ENCODE data around the gene SHF.

The SHF gene

DNA sequence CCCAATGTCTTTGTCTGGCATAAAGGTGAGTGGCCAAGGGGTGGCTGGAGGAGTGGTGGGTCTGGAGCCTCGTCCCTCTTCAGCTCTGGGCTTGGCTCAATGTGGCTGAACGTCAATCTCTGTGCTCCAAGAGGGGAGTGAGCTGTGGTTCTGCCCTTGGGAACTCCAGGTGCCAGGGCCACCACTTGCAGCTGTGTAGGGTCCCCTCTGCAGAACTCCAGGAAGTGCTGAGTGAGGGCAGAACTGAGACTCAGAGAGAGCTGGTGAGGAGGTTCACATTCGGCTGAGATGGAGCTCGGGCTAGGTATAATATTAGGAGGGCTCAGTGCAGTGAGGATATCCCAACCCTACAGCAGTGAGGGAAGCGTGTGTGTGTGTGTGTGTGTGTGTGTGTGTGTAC lies 46.4 kb downstream of the SHF start:
- H3K4me2 ChIP-seq (ENCODE audit: insufficient read depth, low read length): no peak overlapping the region
- no peak overlapping the region for H3K27ac ChIP-seq (ENCODE audit: low read length)
- no peaks in the 10 kb centered on the region for H3K27me3 ChIP-seq (ENCODE audit: insufficient read depth, low read length, poor library complexity)
- no peak overlapping the region for H3K9ac ChIP-seq (ENCODE audit: low read depth, low read length)
- ATAC-seq (ENCODE audit: insufficient read depth, low read depth) (peak; percentile 61; the same call in 2 of the 3 replicates), DNase-seq (no peak)
- no peaks in the 10 kb centered on the region for H3K79me2 ChIP-seq (ENCODE audit: insufficient read depth, low read length)
- no peaks in the 10 kb centered on the region for H3K36me3 ChIP-seq (ENCODE audit: insufficient read depth, low read length)
- no peaks in the 10 kb centered on the region for H3K4me1 ChIP-seq (ENCODE audit: insufficient read depth, low read length)
- no peaks in the 10 kb centered on the region for H3K9me3 ChIP-seq (ENCODE audit: insufficient read depth, low read length, severe bottlenecking)
- TF ChIP-seq, protein P1, sequence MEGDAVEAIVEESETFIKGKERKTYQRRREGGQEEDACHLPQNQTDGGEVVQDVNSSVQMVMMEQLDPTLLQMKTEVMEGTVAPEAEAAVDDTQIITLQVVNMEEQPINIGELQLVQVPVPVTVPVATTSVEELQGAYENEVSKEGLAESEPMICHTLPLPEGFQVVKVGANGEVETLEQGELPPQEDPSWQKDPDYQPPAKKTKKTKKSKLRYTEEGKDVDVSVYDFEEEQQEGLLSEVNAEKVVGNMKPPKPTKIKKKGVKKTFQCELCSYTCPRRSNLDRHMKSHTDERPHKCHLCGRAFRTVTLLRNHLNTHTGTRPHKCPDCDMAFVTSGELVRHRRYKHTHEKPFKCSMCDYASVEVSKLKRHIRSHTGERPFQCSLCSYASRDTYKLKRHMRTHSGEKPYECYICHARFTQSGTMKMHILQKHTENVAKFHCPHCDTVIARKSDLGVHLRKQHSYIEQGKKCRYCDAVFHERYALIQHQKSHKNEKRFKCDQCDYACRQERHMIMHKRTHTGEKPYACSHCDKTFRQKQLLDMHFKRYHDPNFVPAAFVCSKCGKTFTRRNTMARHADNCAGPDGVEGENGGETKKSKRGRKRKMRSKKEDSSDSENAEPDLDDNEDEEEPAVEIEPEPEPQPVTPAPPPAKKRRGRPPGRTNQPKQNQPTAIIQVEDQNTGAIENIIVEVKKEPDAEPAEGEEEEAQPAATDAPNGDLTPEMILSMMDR (IDR thresholded peaks at IDR 0.05; ENCODE audit: borderline replicate concordance, extremely low read depth, low read length, poor library complexity, severe bottlenecking): no peak
- no peak for TF ChIP-seq EZH2 (IDR thresholded peaks at IDR 0.05; ENCODE audit: borderline replicate concordance, low read depth, low read length, severe bottlenecking)
- H3K4me3 ChIP-seq (ENCODE audit: low read depth in 1 of 2, low read length in 2 of 2): no peak overlapping the region
- no peak overlapping the region for H2AFZ ChIP-seq (ENCODE audit: low read depth, low read length)
- H4K20me1 ChIP-seq (ENCODE audit: insufficient read depth, low read length): no peaks in the 10 kb centered on the region

DNA sequence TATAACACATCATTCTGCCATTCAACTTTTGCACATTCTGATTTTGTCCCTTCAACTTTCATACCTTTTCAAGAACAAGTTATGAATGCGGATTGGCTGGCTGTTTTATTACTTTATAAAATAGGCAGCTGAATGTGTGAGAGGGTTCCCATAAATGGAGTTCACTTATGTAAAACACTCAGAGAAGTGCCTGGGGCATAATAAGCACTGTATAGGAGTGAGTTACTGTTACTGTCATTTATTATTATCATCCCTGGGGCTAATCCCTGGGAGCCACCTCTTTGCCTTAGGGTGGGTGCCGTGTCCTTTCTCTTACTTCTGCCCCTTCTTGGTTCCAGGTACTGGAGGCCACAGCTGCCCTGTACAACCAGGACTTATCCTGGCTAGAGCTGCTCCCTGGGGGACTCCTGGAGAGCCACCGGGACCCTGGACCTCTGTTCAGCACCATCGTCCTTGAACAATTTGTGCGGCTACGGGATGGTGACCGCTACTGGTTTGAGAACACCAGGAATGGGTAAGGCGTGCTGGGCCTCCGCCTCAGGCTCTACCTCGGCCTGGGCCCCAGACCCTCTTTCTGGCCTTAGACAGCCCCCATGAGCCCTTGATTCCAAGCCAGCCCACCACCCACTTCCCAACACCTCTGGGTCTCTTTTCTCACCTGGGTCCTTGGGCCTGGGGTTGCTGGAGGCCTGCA lies 47.1 kb downstream of the SHF start:
- no peak for TF ChIP-seq EZH2 (IDR thresholded peaks at IDR 0.05; ENCODE audit: borderline replicate concordance, low read depth, low read length, severe bottlenecking)
- TF ChIP-seq, protein P1 (IDR thresholded peaks at IDR 0.05; ENCODE audit: borderline replicate concordance, extremely low read depth, low read length, poor library complexity, severe bottlenecking): no peak
- no peaks in the 10 kb centered on the region for H3K36me3 ChIP-seq (ENCODE audit: insufficient read depth, low read length)
- no peak overlapping the region for H3K4me3 ChIP-seq (ENCODE audit: low read depth in 1 of 2, low read length in 2 of 2)
- H2AFZ ChIP-seq (ENCODE audit: low read depth, low read length): no peak overlapping the region
- H3K4me2 ChIP-seq (ENCODE audit: insufficient read depth, low read length): no peak overlapping the region
- H3K9me3 ChIP-seq (ENCODE audit: insufficient read depth, low read length, severe bottlenecking): no peaks in the 10 kb centered on the region
- no peaks in the 10 kb centered on the region for H4K20me1 ChIP-seq (ENCODE audit: insufficient read depth, low read length)
- no peaks in the 10 kb centered on the region for H3K27me3 ChIP-seq (ENCODE audit: insufficient read depth, low read length, poor library complexity)
- no peaks in the 10 kb centered on the region for H3K79me2 ChIP-seq (ENCODE audit: insufficient read depth, low read length)
- DNase-seq (no peak), ATAC-seq (ENCODE audit: insufficient read depth, low read depth) (no peak)
- H3K9ac ChIP-seq (ENCODE audit: low read depth, low read length): no peak overlapping the region
- H3K4me1 ChIP-seq (ENCODE audit: insufficient read depth, low read length): no peaks in the 10 kb centered on the region
- no peak overlapping the region for H3K27ac ChIP-seq (ENCODE audit: low read length)

DNA sequence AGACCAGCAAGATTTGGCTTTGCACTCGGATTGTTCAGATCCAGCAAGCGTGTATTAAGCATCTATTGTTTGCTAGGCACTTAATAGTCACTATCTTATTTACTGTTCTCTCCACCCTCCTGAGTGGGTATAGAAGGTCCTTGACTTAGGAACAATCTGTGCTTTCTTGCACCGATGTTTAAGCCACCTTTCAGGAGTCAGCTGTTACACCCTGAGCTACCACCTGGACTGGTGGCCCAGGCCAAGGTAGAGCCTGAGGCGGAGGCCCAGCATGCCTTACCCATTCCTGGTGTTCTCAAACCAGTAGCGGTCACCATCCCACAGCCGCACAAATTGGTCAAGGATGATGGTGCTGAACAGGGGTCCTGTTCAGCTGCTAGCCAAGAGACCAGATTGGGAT lies 48.0 kb downstream of the SHF start:
- no peaks in the 10 kb centered on the region for H3K27me3 ChIP-seq (ENCODE audit: insufficient read depth, low read length, poor library complexity)
- TF ChIP-seq EZH2 (IDR thresholded peaks at IDR 0.05; ENCODE audit: borderline replicate concordance, low read depth, low read length, severe bottlenecking): no peak
- TF ChIP-seq, protein P1 (IDR thresholded peaks at IDR 0.05; ENCODE audit: borderline replicate concordance, extremely low read depth, low read length, poor library complexity, severe bottlenecking): no peak
- no peak for ATAC-seq (ENCODE audit: insufficient read depth, low read depth)

More for the DNA sequence above, 48.0 kb downstream of the SHF start:
- no peak overlapping the region for H3K4me2 ChIP-seq (ENCODE audit: insufficient read depth, low read length)
- H3K4me1 ChIP-seq (ENCODE audit: insufficient read depth, low read length): no peaks in the 10 kb centered on the region
- no peak overlapping the region for H3K9ac ChIP-seq (ENCODE audit: low read depth, low read length)
- H4K20me1 ChIP-seq (ENCODE audit: insufficient read depth, low read length): no peaks in the 10 kb centered on the region
- no peak for DNase-seq
- no peak overlapping the region for H3K27ac ChIP-seq (ENCODE audit: low read length)
- H2AFZ ChIP-seq (ENCODE audit: low read depth, low read length): no peak overlapping the region
- no peaks in the 10 kb centered on the region for H3K36me3 ChIP-seq (ENCODE audit: insufficient read depth, low read length)
- H3K9me3 ChIP-seq (ENCODE audit: insufficient read depth, low read length, severe bottlenecking): no peaks in the 10 kb centered on the region
- H3K79me2 ChIP-seq (ENCODE audit: insufficient read depth, low read length): no peaks in the 10 kb centered on the region
- H3K4me3 ChIP-seq (ENCODE audit: low read depth in 1 of 2, low read length in 2 of 2): no peak overlapping the region

Measured in DND-41 (cell line).